ENCODE measurements around the gene ATP9B.

The ATP9B gene

GRCh38 chr18:79043288-79043687, 25.9 kb upstream of the ATP9B start:
- H3F3A ChIP-seq (ENCODE audit: insufficient read depth, low read length): no peaks in the 10 kb centered on the region
- H4K20me1 ChIP-seq (ENCODE audit: insufficient read depth, low read length): no peaks in the 10 kb centered on the region
- no peak overlapping the region for H2AFZ ChIP-seq (ENCODE audit: low read length)
- no peak overlapping the region for H3K4me2 ChIP-seq (ENCODE audit: low read depth, low read length)
- no peak overlapping the region for H3K4me3 ChIP-seq (ENCODE audit: low read length)
- H3K36me3 ChIP-seq (replicated peaks; ENCODE audit: insufficient read depth, low read length): no peaks in the 10 kb centered on the region
- H3K4me1 ChIP-seq (ENCODE audit: low read length): no peaks in the 10 kb centered on the region
- no peak overlapping the region for H3K27ac ChIP-seq (ENCODE audit: low read length)
- H3K79me2 ChIP-seq (ENCODE audit: low read length): no peaks in the 10 kb centered on the region
- H3K9me2 ChIP-seq (replicated peaks; ENCODE audit: insufficient read depth, low read length): no peaks in the 10 kb centered on the region
- no peaks in the 10 kb centered on the region for H3K27me3 ChIP-seq (replicated peaks; ENCODE audit: insufficient read depth, low read length)
- TF ChIP-seq, protein P1, sequence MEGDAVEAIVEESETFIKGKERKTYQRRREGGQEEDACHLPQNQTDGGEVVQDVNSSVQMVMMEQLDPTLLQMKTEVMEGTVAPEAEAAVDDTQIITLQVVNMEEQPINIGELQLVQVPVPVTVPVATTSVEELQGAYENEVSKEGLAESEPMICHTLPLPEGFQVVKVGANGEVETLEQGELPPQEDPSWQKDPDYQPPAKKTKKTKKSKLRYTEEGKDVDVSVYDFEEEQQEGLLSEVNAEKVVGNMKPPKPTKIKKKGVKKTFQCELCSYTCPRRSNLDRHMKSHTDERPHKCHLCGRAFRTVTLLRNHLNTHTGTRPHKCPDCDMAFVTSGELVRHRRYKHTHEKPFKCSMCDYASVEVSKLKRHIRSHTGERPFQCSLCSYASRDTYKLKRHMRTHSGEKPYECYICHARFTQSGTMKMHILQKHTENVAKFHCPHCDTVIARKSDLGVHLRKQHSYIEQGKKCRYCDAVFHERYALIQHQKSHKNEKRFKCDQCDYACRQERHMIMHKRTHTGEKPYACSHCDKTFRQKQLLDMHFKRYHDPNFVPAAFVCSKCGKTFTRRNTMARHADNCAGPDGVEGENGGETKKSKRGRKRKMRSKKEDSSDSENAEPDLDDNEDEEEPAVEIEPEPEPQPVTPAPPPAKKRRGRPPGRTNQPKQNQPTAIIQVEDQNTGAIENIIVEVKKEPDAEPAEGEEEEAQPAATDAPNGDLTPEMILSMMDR (IDR thresholded peaks at IDR 0.05; ENCODE audit: low read length): no peak
- TF ChIP-seq EZH2 (optimal IDR thresholded peaks at IDR 0.05; ENCODE audit: low read depth, low read length) (no peak), EZH2phosphoT487 (IDR thresholded peaks at IDR 0.05; ENCODE audit: low read length) (no peak)
- no peak overlapping the region for H3K9ac ChIP-seq (ENCODE audit: low read length)
- no peaks in the 10 kb centered on the region for H3K9me3 ChIP-seq (replicated peaks; ENCODE audit: insufficient read depth, low read length)
- DNase-seq: no peak

GRCh38 chr18:79046522-79046921, 22.7 kb upstream of the ATP9B start:
- Histone ChIP-seq H4K20me1 (ENCODE audit: insufficient read depth, low read length) (no peaks in the 10 kb centered on the region), H3K4me1 (ENCODE audit: low read length) (no peaks in the 10 kb centered on the region), H3K9ac (ENCODE audit: low read length) (no peak overlapping the region), H2AFZ (ENCODE audit: low read length) (no peak overlapping the region), H3K27ac (ENCODE audit: low read length) (no peak overlapping the region), H3K4me2 (ENCODE audit: low read depth, low read length) (no peak overlapping the region), H3K9me3 (replicated peaks; ENCODE audit: insufficient read depth, low read length) (no peaks in the 10 kb centered on the region), H3K79me2 (ENCODE audit: low read length) (no peaks in the 10 kb centered on the region), H3K36me3 (replicated peaks; ENCODE audit: insufficient read depth, low read length) (no peaks in the 10 kb centered on the region), H3K4me3 (ENCODE audit: low read length) (no peak overlapping the region), H3K9me2 (replicated peaks; ENCODE audit: insufficient read depth, low read length) (no peaks in the 10 kb centered on the region), H3F3A (ENCODE audit: insufficient read depth, low read length) (no peaks in the 10 kb centered on the region), H3K27me3 (replicated peaks; ENCODE audit: insufficient read depth, low read length) (no peaks in the 10 kb centered on the region)
- TF ChIP-seq EZH2phosphoT487 (IDR thresholded peaks at IDR 0.05; ENCODE audit: low read length): no peak
- no peak for TF ChIP-seq EZH2 (optimal IDR thresholded peaks at IDR 0.05; ENCODE audit: low read depth, low read length)
- TF ChIP-seq, protein P1 (IDR thresholded peaks at IDR 0.05; ENCODE audit: low read length): no peak
- DNase-seq: no peak

GRCh38 chr18:79047556-79048244, 21.5 kb upstream of the ATP9B start:
- Histone ChIP-seq H3K9me2 (replicated peaks; ENCODE audit: insufficient read depth, low read length) (no peaks in the 10 kb centered on the region), H3F3A (ENCODE audit: insufficient read depth, low read length) (no peaks in the 10 kb centered on the region), H2AFZ (ENCODE audit: low read length) (no peak overlapping the region), H3K4me3 (ENCODE audit: low read length) (no peak overlapping the region), H3K27ac (ENCODE audit: low read length) (no peak overlapping the region), H3K4me2 (ENCODE audit: low read depth, low read length) (no peak overlapping the region), H4K20me1 (ENCODE audit: insufficient read depth, low read length) (no peaks in the 10 kb centered on the region), H3K79me2 (ENCODE audit: low read length) (no peaks in the 10 kb centered on the region), H3K9ac (ENCODE audit: low read length) (no peak overlapping the region), H3K4me1 (ENCODE audit: low read length) (no peaks in the 10 kb centered on the region), H3K9me3 (replicated peaks; ENCODE audit: insufficient read depth, low read length) (no peaks in the 10 kb centered on the region), H3K27me3 (replicated peaks; ENCODE audit: insufficient read depth, low read length) (no peaks in the 10 kb centered on the region), H3K36me3 (replicated peaks; ENCODE audit: insufficient read depth, low read length) (no peaks in the 10 kb centered on the region)
- no peak for TF ChIP-seq EZH2phosphoT487 (IDR thresholded peaks at IDR 0.05; ENCODE audit: low read length)
- TF ChIP-seq, protein P1 (IDR thresholded peaks at IDR 0.05; ENCODE audit: low read length): no peak
- TF ChIP-seq EZH2 (optimal IDR thresholded peaks at IDR 0.05; ENCODE audit: low read depth, low read length): no peak
- no peak for DNase-seq

All from MM.1S (cell line).